Hypothalamus (tissue), 51 donors: ENCODE measurements around the gene TEX30.
"Not testable (repeated sequence)": the region's sequence is repeated elsewhere in the genome, so short reads cannot be mapped to it uniquely, and the experiment has no call there.

Experiments
- DNase-seq, 51 donors: peaks; one replicate each; lab custom pipeline; 2025; lab: John Stamatoyannopoulos, UW

TEX30 gene

DNA sequence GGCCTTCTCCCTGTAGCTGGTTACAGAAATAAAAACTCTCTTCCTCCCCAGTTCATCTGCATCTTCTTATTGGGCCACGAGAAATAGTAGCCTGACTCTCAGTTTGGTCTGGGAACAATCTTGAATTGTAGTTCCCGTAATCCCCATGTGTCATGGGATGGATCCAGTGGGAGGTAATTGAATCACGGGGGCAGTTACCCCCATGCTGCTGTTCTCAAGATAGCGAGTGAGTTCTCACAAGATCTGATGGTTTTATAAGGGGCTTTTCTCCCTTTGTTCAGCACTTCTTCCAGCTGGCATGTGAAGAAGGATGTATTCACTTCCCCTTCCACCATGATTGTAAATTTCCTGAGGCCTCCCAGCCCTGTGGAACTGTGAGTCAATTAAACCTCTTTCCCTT lies 7.1 kb upstream of the TEX30 start:
- DNase-seq, result not testable (repeated sequence)

DNA sequence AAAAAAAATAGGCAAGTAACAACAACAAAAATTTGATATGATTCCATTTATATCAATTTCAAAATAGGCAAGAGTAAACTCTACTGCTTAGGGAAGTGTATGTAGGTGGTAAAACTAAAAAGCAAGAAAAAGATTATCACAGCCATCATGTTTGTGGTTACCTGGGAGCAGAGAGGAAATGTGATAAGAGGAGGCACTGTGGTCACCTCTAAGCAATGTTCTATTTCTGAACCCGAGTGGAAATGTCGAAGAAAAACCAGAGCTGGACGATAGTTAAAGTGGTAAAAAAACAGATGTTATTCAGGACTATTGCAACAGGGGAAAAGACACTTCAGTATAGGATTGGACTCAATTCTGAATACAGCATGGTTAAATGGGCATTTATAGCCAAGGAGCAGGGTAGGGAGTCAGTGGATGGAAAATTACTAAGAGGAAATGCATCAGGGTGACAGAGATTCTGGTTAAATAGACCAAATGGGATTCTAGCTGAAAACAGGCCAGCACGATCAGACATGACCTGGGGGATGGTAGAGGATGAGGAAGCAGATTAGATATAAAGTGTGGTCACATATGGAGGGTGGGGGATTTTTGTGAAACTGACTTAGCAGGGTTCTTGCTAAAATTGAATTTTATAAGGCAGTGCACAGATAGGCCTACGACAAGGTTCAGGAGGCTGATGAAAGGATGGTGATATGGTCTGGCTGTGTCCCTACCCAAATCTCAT lies 6.0 kb upstream of the TEX30 start:
- no peak for DNase-seq

GRCh38 chr13:102777736-102778135 lies 4.2 kb upstream of the TEX30 start:
- DNase-seq, result no peak

DNA sequence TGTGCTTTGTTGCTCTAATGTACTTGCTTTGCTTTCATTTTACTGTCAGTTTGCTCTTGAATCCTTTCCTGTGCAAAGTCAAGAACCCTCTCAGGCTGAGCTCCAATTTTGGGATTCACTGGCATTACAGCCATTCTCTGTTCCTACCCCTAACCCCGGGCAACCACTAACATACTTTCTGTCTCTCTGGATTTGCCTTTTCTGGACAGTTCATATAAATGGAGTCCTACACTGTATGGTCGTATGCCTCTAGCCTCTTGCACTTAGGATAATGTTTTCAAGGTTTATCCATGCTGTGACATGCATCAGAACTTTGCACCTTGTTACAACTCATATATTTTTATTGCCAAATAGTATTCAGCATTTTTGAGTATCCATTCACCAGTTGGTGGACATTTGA lies 2.7 kb upstream of the TEX30 start:
- DNase-seq, result no peak

DNA sequence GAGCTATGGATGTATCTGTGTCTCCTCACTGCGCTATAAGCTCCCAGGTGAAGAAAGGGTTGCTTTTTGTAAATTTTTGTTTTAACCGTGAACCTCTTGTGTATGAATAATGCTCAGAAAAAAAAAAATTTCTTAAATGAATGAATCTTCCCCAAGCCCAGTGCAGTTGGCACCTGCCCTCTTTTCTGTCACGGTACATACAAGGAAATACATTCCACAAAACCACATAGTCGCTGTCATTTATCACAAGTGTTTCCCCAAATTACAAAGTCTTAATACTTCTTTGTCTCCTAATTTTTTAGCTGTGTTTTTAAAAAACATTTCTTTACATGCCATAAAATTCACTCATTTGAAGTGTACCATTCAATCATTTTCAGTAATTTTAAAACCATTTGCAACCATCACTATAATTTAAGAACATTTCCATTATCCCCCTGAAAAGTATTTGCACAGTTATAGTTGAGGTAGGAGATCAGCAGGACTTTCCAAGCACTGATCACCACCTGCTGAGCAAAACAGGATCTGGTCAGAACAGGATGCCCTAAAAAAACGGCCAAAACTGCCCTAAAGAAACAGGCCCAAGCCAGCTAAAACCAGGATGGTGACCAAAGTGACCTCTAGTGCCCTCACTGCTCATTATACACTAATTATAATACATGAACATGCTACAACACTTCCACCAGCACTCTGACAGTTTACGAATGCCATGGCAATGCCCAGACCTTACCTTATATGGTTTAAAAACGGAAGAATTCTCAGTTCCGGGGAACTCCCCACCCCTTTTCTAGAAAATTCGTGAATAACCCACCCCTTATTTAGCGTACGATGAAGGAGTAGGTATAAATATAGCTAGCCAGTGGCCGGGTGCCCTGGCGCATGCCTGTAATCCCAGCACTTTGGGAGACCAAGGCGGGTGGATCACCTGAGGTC lies 1.3 kb upstream of the TEX30 start:
- no peak for DNase-seq

GRCh38 chr13:102774214-102774568 lies 605 bp upstream of the TEX30 start:
- peak in 7 of 51 donors; percentile 8 to 47 (median 30) for DNase-seq

DNA sequence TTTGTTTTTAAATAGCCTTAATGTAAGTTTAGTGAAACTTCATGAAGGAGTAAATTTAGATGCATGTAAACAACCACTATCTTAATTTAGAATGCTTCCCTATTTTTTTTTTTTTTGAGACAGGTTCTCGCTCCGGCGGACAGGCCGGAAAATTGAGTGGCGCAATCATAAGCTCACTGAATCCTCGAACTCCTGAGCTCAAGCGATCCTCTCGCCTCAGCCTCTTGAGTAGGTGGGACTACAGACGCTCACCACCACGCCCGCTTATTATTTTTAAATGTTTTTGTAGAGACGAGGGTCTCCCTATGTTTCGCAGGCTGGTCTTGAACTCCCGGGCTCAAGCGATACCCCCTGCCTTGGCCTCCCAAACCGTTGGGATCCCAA lies 1.6 kb downstream of the TEX30 start:
- no peak for DNase-seq

GRCh38 chr13:102771298-102772041 lies 2.1 kb downstream of the TEX30 start:
- DNase-seq, result no peak

DNA sequence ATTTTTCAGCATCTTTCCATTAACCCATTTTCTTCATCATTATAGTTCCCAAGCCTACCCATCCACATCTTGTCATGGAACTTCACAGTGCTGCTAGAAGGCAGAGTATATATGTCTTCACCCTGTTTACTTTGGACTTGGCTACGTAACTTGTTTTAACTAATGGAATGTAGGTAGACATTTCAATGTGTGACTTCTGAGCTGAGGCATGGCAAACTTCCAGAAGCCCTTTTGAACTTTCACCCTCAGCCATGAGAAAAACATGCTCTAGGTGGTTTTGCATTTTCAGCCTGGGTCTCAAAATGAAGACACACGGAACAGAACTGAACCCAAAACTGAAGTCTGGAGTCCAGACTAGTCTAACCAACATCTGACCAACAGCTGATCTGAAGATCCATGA lies 3.2 kb downstream of the TEX30 start:
- DNase-seq, result no peak

- no peak for DNase-seq
These were observed 3.9 kb downstream of the TEX30 start for GRCh38 chr13:102769679-102770078.

GRCh38 chr13:102768909-102769308 lies 4.7 kb downstream of the TEX30 start:
- no peak for DNase-seq

DNA sequence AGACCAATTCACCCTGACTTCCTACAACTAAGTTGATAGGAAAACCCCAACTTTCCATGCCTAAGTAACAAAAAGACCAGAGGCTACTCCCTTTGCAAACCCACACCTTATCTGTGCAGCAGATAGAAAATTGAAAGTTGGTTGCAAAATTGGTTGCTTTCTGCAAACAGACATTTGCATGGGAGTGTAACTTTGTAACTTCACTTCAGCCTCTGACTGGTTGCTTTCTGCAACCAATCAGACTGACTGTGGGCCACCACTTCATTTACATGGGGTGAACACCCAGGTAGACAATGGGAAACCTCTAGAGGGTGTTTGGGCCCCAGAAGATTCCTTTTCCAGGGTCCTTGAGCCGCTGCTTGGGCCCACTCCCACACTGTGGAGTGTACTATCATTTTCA lies 9.8 kb downstream of the TEX30 start:
- DNase-seq, result no peak

DNA sequence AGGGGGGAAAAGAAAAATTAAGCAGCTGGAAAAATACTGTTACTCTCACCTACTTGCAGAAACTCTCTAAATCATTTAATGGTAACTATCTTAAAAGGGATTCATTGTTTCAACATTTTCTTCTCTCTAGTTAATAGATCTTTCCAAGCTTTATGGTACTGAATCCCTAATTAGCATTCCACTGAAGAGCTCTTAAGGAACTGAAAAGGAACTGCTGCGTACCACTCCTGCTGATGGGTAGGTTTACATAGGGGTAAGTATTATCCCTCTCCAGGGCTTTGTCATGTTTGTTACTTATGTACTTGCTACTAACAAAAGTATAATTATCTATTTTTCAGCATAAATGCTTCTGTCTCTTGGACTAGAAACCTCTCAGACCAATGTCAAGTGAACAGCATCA lies 12.5 kb downstream of the TEX30 start:
- no peak for DNase-seq

- DNase-seq, result no peak
These were observed 14.7 kb downstream of the TEX30 start for GRCh38 chr13:102758842-102759241.

- no peak for DNase-seq
These were observed 16.6 kb downstream of the TEX30 start for GRCh38 chr13:102757006-102757405.

DNA sequence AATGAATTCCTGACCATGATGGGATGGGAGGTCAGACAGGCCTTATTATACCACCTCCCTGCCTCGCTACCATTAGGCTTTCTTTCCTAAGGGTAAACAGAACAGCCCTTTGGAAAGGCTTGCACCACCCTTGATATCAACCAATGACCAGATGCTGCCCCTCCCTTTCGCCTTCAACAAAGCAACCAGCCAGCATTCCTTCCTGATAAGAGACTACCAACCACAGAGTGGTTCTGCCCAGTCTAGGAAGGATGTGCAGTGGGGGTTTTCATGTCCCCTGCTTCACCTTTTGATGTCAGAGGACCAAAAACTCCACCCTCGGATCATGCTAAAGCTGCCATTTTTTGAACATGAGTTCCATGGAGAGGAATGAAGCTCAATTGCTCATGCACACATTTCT lies 21.7 kb downstream of the TEX30 start:
- DNase-seq, result no peak

- no peak for DNase-seq
These were observed 31.1 kb downstream of the TEX30 start for GRCh38 chr13:102742506-102742905.

GRCh38 chr13:102742101-102742500 lies 31.5 kb downstream of the TEX30 start:
- DNase-seq, result no peak

GRCh38 chr13:102729560-102730270 lies 43.9 kb downstream of the TEX30 start:
- DNase-seq, result no peak

GRCh38 chr13:102726430-102726829 lies 47.2 kb downstream of the TEX30 start:
- no peak for DNase-seq

DNA sequence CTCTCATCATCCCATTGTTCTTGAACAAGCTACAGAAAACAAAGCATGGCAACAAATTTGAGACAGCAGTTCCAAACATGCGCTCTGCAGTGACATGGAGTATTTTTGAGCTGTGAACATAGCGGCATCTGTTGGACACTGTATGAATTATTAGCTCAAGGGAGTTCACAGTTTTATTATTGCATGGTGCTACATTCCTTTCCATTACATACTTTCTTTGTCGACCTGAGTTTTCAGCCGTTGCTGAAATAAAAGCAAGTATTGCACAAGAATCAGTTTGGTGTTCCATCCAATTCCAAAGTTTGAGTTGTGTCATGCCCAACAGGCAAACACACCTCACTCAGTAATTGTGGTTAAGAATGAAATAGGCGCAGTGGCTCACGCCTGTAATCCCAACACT lies 48.7 kb downstream of the TEX30 start:
- DNase-seq, result peak in 13 of 51 donors; percentile 2 to 50 (median 7)
